Neural cell (in vitro differentiated cells): ENCODE results near the gene TPH2. TPM values are rescaled to one million over a fixed set of nuclear protein-coding genes. Genes with fewer than 3 reads are reported as not detected.

Source experiments
- H2AFZ ChIP-seq: fragments of 200-600, 300-800 bp; sonication (generic), shearing (Covaris generic); 2 replicates; pipeline ENCODE4 v1.6.0; 2014; ENCODE audit warnings: low read depth, mild to moderate bottlenecking, antibody characterized with exemption, low read length, moderate library complexity
- H3F3A ChIP-seq: fragments of 200-600 bp; shearing (Covaris generic); 2 replicates; pipeline ENCODE4 v1.6.1; 2016; ENCODE audit warnings: mild to moderate bottlenecking, moderate library complexity, mixed read lengths, antibody characterized with exemption, low read length; ENCODE audit not compliant: insufficient read depth, poor library complexity, severe bottlenecking
- H3K27ac ChIP-seq: fragments of 200-600, 300-800 bp; sonication (generic), shearing (Covaris generic); 2 replicates; pipeline ENCODE4 v1.5.1; 2014; ENCODE audit warnings: mild to moderate bottlenecking, low read length, moderate library complexity
- H3K27me3 ChIP-seq: fragments of 300-800, 200-600 bp; sonication (generic), shearing (Covaris generic); 2 replicates; pipeline ENCODE4 v1.6.0; 2014; ENCODE audit warnings: mild to moderate bottlenecking, low read depth, low read length, moderate library complexity; ENCODE audit not compliant: insufficient read depth
- H3K36me3 ChIP-seq: fragments of 300-800, 200-600 bp; sonication (generic), shearing (Covaris generic); 2 replicates; pipeline ENCODE4 v1.5.1; 2014; ENCODE audit warnings: mild to moderate bottlenecking, antibody characterized with exemption, low read length, moderate library complexity; ENCODE audit not compliant: insufficient read depth
- H3K4me2 ChIP-seq: fragments of 300-800, 200-600 bp; sonication (generic), shearing (Covaris generic); 2 replicates; pipeline ENCODE4 v1.6.0; 2014; ENCODE audit warnings: mild to moderate bottlenecking, low read length
- H3K4me3 ChIP-seq: fragments of 300-800, 200-600 bp; sonication (generic), shearing (Covaris generic); 2 replicates; pipeline ENCODE4 v1.5.1; 2014; ENCODE audit warnings: mild to moderate bottlenecking, low read length, moderate library complexity
- H3K79me2 ChIP-seq: fragments of 200-600 bp; shearing (Covaris generic); replicated peaks from 2 replicates; pipeline ENCODE4 v1.6.0; 2014; ENCODE audit warnings: mild to moderate bottlenecking, low read length, moderate library complexity; ENCODE audit not compliant: insufficient read depth
- H3K9ac ChIP-seq: fragments of 300-800, 200-600 bp; sonication (generic), shearing (Covaris generic); 2 replicates; pipeline ENCODE4 v1.6.1; 2016; ENCODE audit warnings: mild to moderate bottlenecking, low read length, mixed read lengths
- H3K9me2 ChIP-seq: fragments of 200-600 bp; shearing (Covaris generic); 2 replicates; pipeline ENCODE4 v1.6.1; 2016; ENCODE audit warnings: mild to moderate bottlenecking, low read length, mixed read lengths; ENCODE audit not compliant: insufficient read depth
- H3K9me3 ChIP-seq: fragments of 200-600, 300-800 bp; sonication (generic), shearing (Covaris generic); 2 replicates; pipeline ENCODE4 v1.6.1; 2016; ENCODE audit warnings: mild to moderate bottlenecking, mixed run types, low read length, moderate library complexity, mixed read lengths
- H4K20me1 ChIP-seq: fragments of 200-600 bp; shearing (Covaris generic); 2 replicates; pipeline ENCODE4 v1.6.1; 2016; ENCODE audit warnings: mild to moderate bottlenecking, mixed run types; ENCODE audit not compliant: insufficient read depth
- EP300 ChIP-seq: fragments of 450-650 bp; conservative IDR thresholded peaks from 2 replicates; pipeline ENCODE4 v1.6.1; 2014; ENCODE audit warnings: antibody characterized with exemption, mild to moderate bottlenecking, moderate library complexity; ENCODE audit not compliant: poor library complexity, severe bottlenecking
- EZH2 ChIP-seq: fragments of 200-600, 300-800 bp; shearing (Covaris generic), sonication (generic); IDR thresholded peaks from 2 replicates; pipeline ENCODE4 v1.6.1; 2014; ENCODE audit warnings: antibody characterized with exemption, low read length, borderline replicate concordance, mild to moderate bottlenecking; ENCODE audit not compliant: insufficient read depth, poor library complexity, severe bottlenecking
- MXI1 ChIP-seq: fragments of 450-650 bp; conservative IDR thresholded peaks from 2 replicates; pipeline ENCODE4 v1.6.1; 2014; ENCODE audit warnings: antibody characterized with exemption, mild to moderate bottlenecking; ENCODE audit not compliant: poor library complexity, severe bottlenecking
- POLR2AphosphoS5 ChIP-seq: IDR thresholded peaks from 2 replicates; pipeline ENCODE4 v1.6.1; 2012
- RAD21 ChIP-seq: fragments of 450-650 bp; conservative IDR thresholded peaks from 2 replicates; pipeline ENCODE4 v1.6.1; 2014; ENCODE audit warnings: antibody characterized with exemption, mild to moderate bottlenecking, moderate library complexity
- SMC3 ChIP-seq: fragments of 450-650 bp; conservative IDR thresholded peaks from 2 replicates; pipeline ENCODE4 v1.6.1; 2014; ENCODE audit warnings: antibody characterized with exemption, mild to moderate bottlenecking, moderate library complexity; ENCODE audit not compliant: poor library complexity
- TAF1 ChIP-seq: IDR thresholded peaks from 2 replicates; pipeline ENCODE4 v1.6.1; 2012; ENCODE audit warnings: low read depth
- polyA plus RNA-seq: library from polyadenylated mRNA; depleted of rRNA; stranded (reverse); fragments of >200 nt; gene quantifications from 2 replicates; pipeline ENCODE4 v1.2.3, GENCODE V29; 2014
- TF ChIP-seq, protein P1 (sequence below): IDR thresholded peaks from 2 replicates; pipeline ENCODE4 v1.6.1; 2012; ENCODE audit warnings: borderline replicate concordance
- TF ChIP-seq, protein P2 (sequence below): fragments of 450-650 bp; IDR thresholded peaks from 2 replicates; pipeline ENCODE4 v1.5.1; 2014; ENCODE audit warnings: antibody characterized with exemption, mild to moderate bottlenecking, moderate library complexity; ENCODE audit not compliant: poor library complexity, severe bottlenecking

The TPH2 gene
- polyA plus RNA-seq, 1 donor from 2014 or later = 0.33 TPM

DNA sequence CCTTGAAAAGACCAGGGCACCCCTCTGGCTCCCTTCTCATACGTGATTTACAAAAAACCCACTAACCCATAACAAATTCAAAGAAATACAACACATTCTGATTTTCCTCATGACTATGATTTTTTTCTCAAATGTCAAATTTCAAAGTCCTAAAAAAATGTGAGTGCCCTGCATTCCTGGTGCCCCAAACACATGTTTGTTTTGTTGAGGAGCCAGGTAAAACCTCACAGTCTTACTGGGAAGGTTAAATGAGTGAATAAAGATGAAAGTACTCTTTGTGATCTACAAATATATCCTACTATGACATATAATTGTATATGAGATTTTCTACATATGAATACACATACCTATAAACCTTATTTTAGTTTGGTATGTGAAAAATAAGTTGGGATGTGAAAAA lies 30.7 kb downstream of the TPH2 start:
- no peaks in the 10 kb centered on the region for H3K9me3 ChIP-seq
- H3K4me3 ChIP-seq = no peak overlapping the region
- no peaks in the 10 kb centered on the region for H3F3A ChIP-seq
- H4K20me1 ChIP-seq = no peaks in the 10 kb centered on the region
- no peak overlapping the region for H3K9ac ChIP-seq
- H3K27me3 ChIP-seq = no peaks in the 10 kb centered on the region
- H2AFZ ChIP-seq = no peak overlapping the region
- H3K9me2 ChIP-seq = no peaks in the 10 kb centered on the region
- no peaks in the 10 kb centered on the region for H3K79me2 ChIP-seq
- TF ChIP-seq RAD21 (no peak), EP300 (no peak), EZH2 (no peak), POLR2AphosphoS5 (no peak), TAF1 (no peak), SMC3 (no peak), MXI1 (no peak)
- TF ChIP-seq, protein P1, sequence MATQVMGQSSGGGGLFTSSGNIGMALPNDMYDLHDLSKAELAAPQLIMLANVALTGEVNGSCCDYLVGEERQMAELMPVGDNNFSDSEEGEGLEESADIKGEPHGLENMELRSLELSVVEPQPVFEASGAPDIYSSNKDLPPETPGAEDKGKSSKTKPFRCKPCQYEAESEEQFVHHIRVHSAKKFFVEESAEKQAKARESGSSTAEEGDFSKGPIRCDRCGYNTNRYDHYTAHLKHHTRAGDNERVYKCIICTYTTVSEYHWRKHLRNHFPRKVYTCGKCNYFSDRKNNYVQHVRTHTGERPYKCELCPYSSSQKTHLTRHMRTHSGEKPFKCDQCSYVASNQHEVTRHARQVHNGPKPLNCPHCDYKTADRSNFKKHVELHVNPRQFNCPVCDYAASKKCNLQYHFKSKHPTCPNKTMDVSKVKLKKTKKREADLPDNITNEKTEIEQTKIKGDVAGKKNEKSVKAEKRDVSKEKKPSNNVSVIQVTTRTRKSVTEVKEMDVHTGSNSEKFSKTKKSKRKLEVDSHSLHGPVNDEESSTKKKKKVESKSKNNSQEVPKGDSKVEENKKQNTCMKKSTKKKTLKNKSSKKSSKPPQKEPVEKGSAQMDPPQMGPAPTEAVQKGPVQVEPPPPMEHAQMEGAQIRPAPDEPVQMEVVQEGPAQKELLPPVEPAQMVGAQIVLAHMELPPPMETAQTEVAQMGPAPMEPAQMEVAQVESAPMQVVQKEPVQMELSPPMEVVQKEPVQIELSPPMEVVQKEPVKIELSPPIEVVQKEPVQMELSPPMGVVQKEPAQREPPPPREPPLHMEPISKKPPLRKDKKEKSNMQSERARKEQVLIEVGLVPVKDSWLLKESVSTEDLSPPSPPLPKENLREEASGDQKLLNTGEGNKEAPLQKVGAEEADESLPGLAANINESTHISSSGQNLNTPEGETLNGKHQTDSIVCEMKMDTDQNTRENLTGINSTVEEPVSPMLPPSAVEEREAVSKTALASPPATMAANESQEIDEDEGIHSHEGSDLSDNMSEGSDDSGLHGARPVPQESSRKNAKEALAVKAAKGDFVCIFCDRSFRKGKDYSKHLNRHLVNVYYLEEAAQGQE = no peak
- TF ChIP-seq, protein P2, sequence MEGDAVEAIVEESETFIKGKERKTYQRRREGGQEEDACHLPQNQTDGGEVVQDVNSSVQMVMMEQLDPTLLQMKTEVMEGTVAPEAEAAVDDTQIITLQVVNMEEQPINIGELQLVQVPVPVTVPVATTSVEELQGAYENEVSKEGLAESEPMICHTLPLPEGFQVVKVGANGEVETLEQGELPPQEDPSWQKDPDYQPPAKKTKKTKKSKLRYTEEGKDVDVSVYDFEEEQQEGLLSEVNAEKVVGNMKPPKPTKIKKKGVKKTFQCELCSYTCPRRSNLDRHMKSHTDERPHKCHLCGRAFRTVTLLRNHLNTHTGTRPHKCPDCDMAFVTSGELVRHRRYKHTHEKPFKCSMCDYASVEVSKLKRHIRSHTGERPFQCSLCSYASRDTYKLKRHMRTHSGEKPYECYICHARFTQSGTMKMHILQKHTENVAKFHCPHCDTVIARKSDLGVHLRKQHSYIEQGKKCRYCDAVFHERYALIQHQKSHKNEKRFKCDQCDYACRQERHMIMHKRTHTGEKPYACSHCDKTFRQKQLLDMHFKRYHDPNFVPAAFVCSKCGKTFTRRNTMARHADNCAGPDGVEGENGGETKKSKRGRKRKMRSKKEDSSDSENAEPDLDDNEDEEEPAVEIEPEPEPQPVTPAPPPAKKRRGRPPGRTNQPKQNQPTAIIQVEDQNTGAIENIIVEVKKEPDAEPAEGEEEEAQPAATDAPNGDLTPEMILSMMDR = no peak
- no peak overlapping the region for H3K4me2 ChIP-seq
- no peaks in the 10 kb centered on the region for H3K36me3 ChIP-seq
- H3K27ac ChIP-seq = no peak overlapping the region

DNA sequence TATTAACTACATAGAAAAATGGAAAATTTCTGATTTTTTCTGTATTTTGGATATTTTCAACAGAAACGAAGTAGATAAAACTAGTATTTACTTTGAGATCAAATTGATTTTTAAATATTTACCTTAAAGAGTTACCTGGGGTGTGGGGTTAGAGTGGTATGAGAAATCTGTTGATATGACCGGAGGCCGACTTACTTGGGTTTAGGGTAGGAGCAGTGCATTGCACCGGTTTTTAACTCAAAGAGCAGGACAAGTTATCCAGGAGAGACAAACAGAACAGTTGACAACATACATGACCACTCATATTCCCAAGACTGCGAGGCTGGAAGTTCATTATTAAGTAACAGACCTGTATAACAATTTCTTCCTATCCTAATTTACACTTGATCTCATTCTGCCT lies 31.4 kb downstream of the TPH2 start:
- Histone ChIP-seq H3K36me3 (no peaks in the 10 kb centered on the region), H3K9me3 (no peaks in the 10 kb centered on the region), H3K27me3 (no peaks in the 10 kb centered on the region), H3K27ac (no peak overlapping the region), H3K79me2 (no peaks in the 10 kb centered on the region), H3F3A (no peaks in the 10 kb centered on the region), H3K4me2 (no peak overlapping the region), H3K9me2 (no peaks in the 10 kb centered on the region), H2AFZ (no peak overlapping the region), H3K9ac (no peak overlapping the region), H3K4me3 (no peak overlapping the region), H4K20me1 (no peaks in the 10 kb centered on the region)
- TF ChIP-seq RAD21 = no peak
- no peak for TF ChIP-seq POLR2AphosphoS5
- TF ChIP-seq MXI1 = no peak
- no peak for TF ChIP-seq SMC3
- TF ChIP-seq, protein P1 = no peak
- TF ChIP-seq, protein P2 = no peak
- no peak for TF ChIP-seq EZH2
- no peak for TF ChIP-seq TAF1
- TF ChIP-seq EP300 = no peak
